Lower lobe of right lung (tissue), 2 donors: ENCODE measurements around the gene NANOS2. TPM values are rescaled to one million over a fixed set of nuclear protein-coding genes. Genes with fewer than 3 reads are reported as not detected.

Experiments
- ATAC-seq, 2 donors: fragments of 200-7000 bp; cut with Tn5 transposase; one replicate each; pipeline ENCODE4 v1.9.1; 2020 to 2022; ENCODE audit warnings: mild to moderate bottlenecking in 2 of 2, moderate library complexity in 2 of 2
- DNase-seq: peaks from one replicate; pipeline ENCODE4 v3.0.0-alpha.2; 2020
- H3K27ac ChIP-seq: fragments of 200-600 bp; one replicate; pipeline ENCODE4 v1.8.0; 2022
- H3K27me3 ChIP-seq: fragments of 200-600 bp; one replicate; pipeline ENCODE4 v1.8.0; 2022; ENCODE audit warnings: low read depth
- H3K36me3 ChIP-seq: fragments of 200-600 bp; one replicate; pipeline ENCODE4 v1.8.0; 2022; ENCODE audit warnings: mild to moderate bottlenecking
- H3K4me1 ChIP-seq: fragments of 200-600 bp; one replicate; pipeline ENCODE4 v1.8.0; 2022
- H3K4me3 ChIP-seq: fragments of 200-600 bp; one replicate; pipeline ENCODE4 v1.8.0; 2022; ENCODE audit warnings: mild to moderate bottlenecking
- H3K9me3 ChIP-seq: fragments of 200-600 bp; one replicate; pipeline ENCODE4 v1.8.0; 2022
- CTCF ChIP-seq: fragments of 200-600 bp; IDR thresholded peaks from one replicate; pipeline ENCODE4 v1.8.0; 2022; ENCODE audit warnings: antibody characterized with exemption, mild to moderate bottlenecking
- intact Hi-C: fragments of 100-400 bp; cut with DNase I; formaldehyde crosslinking; loops from one replicate; pipeline ENCODE4 v1.11.0; 2022
- total RNA-seq: library from RNA; stranded (reverse); fragmentation: NEBNext Ultra II Directional; extraction: Animal tissue kit (Norgen Biotek cat#: 25700); gene quantifications from one replicate; pipeline ENCODE4 v1.2.1, GENCODE V29; 2021
- donor health status: DM: no; HTN: yes; CAD: no; lungs with severe emphysema.

Gene NANOS2
- total RNA-seq, 1 donor from 2014 or later: not detected

- TF ChIP-seq CTCF: no peak
- DNase-seq (no peak), ATAC-seq (no peak)
- Histone ChIP-seq H3K4me1 (peaks cover 33% of the 10 kb centered on the region), H3K9me3 (no peaks in the 10 kb centered on the region), H3K36me3 (peaks cover 22% of the 10 kb centered on the region), H3K27ac (no peak overlapping the region), H3K27me3 (peaks cover 35% of the 10 kb centered on the region), H3K4me3 (peak overlapping the region; percentile 18)
- intact Hi-C loops: no loop called here
These were observed 37.7 kb upstream of the NANOS2 start for GRCh38 chr19:45952341-45952685.

- no peak for TF ChIP-seq CTCF
- Histone ChIP-seq H3K36me3 (peaks cover 22% of the 10 kb centered on the region), H3K9me3 (no peaks in the 10 kb centered on the region), H3K4me3 (no peak overlapping the region), H3K27me3 (peaks cover 12% of the 10 kb centered on the region), H3K27ac (no peak overlapping the region), H3K4me1 (peaks cover 4% of the 10 kb centered on the region)
- DNase-seq (no peak), ATAC-seq (no peak)
- intact Hi-C loops: no loop called here
These were observed 33.3 kb upstream of the NANOS2 start for GRCh38 chr19:45947926-45948325.

DNA sequence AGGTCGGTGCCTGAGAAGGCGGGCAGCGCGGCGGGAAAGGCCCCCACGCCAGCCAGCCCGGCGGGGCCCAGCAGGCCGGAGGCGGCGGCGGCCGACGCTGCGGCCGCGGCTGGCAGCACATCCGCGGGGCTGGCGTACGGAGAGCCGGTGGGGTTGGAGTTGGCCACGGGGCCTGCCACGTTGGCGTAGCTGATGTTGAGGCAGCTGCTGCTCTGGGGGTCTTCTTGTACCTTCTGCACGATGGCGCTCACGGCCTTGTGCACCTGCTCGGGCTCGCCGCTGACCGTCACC lies 25.9 kb upstream of the NANOS2 start:
- intact Hi-C loops: no loop called here
- Histone ChIP-seq H3K27ac (no peak overlapping the region), H3K4me3 (no peak overlapping the region), H3K9me3 (no peaks in the 10 kb centered on the region), H3K27me3 (peaks cover 43% of the 10 kb centered on the region), H3K4me1 (no peaks in the 10 kb centered on the region), H3K36me3 (no peaks in the 10 kb centered on the region)
- DNase-seq: no peak
- no peak for ATAC-seq
- TF ChIP-seq CTCF: no peak

- Histone ChIP-seq H3K4me1 (no peaks in the 10 kb centered on the region), H3K4me3 (no peak overlapping the region), H3K27ac (no peak overlapping the region), H3K27me3 (peaks cover 48% of the 10 kb centered on the region), H3K9me3 (no peaks in the 10 kb centered on the region), H3K36me3 (no peaks in the 10 kb centered on the region)
- intact Hi-C loops: no loop called here
- ATAC-seq (no peak), DNase-seq (no peak)
- TF ChIP-seq CTCF: no peak
These were observed 25.4 kb upstream of the NANOS2 start for GRCh38 chr19:45939792-45940514.

GRCh38 chr19:45938733-45939319 lies 24.2 kb upstream of the NANOS2 start:
- Histone ChIP-seq H3K27me3 (peaks cover 52% of the 10 kb centered on the region), H3K4me1 (no peaks in the 10 kb centered on the region), H3K27ac (no peak overlapping the region), H3K36me3 (no peaks in the 10 kb centered on the region), H3K9me3 (no peaks in the 10 kb centered on the region), H3K4me3 (no peak overlapping the region)
- no peak for TF ChIP-seq CTCF
- intact Hi-C loops: no loop called here
- DNase-seq (no peak), ATAC-seq (no peak)
